Esophagus squamous epithelium (tissue), 5 donors: ENCODE data around the gene PGS1. TPM values are rescaled to one million over a fixed set of nuclear protein-coding genes. Genes with fewer than 3 reads are reported as not detected.

Experiments
- DNase-seq: peaks from one replicate; lab custom pipeline; 2025; lab: John Stamatoyannopoulos, UW
- H3K27ac ChIP-seq, 4 donors: fragments of 200-600 bp; sonication (generic); one replicate each; pipeline ENCODE4 v1.5.1; 2016 to 2019; ENCODE audit warnings: mild to moderate bottlenecking in 1 of 4
- H3K27me3 ChIP-seq, 4 donors: fragments of 200-600 bp; sonication (generic); 1 replicate in 3 of 4; 2 replicates in 1 of 4; pipeline versions ENCODE4 v1.5.1 to v1.6.0; 2017 to 2021; ENCODE audit warnings: antibody characterized with exemption in 1 of 4
- H3K36me3 ChIP-seq, 3 donors: fragments of 200-600 bp; sonication (generic); one replicate each; pipeline ENCODE4 v1.5.1; 2016 to 2019
- H3K4me1 ChIP-seq, 3 donors: fragments of 200-600 bp; sonication (generic); one replicate each; pipeline ENCODE4 v1.5.1; 2017 to 2019
- H3K4me3 ChIP-seq, 4 donors: fragments of 200-600 bp; sonication (generic); 1 replicate in 3 of 4; 2 replicates in 1 of 4; pipeline ENCODE4 v1.5.1; 2016 to 2019; ENCODE audit warnings: mild to moderate bottlenecking in 2 of 4, moderate library complexity in 1 of 4
- H3K9me3 ChIP-seq, 3 donors: fragments of 200-600 bp; sonication (generic); one replicate each; pipeline ENCODE4 v1.5.1; 2016 to 2019
- POLR2A ChIP-seq, 4 donors: fragments of 450-650 bp; IDR thresholded peaks; one replicate each; pipeline ENCODE4 v1.6.1; 2017; ENCODE audit warnings: antibody characterized with exemption in 4 of 4, mild to moderate bottlenecking in 4 of 4, moderate library complexity in 3 of 4
- WGBS, 2 donors: methylation state at CpG; one replicate each; pipeline ENCODE4 v1.1.5; 2018; 5-methylcytosine and 5-hydroxymethylcytosine counted together
- intact Hi-C: fragments of 100-400 bp; cut with DNase I; formaldehyde crosslinking; loops from one replicate; pipeline ENCODE4 v1.15.0; 2022
- total RNA-seq, 4 donors: library from RNA; depleted of rRNA; stranded (reverse); fragments of >200 nt; gene quantifications; one replicate each; pipeline ENCODE4 v1.1.0, GENCODE V29; 2016
- TF ChIP-seq, protein P1 (sequence below), 6 experiments: fragments of 450-650 bp in 4 of 6; fragments of 200-600 bp in 2 of 6; sonication (generic) in 2 of 6; IDR thresholded peaks; one replicate each; pipeline ENCODE4 v1.5.1; 2016 to 2019; ENCODE audit warnings: antibody characterized with exemption in 6 of 6, mild to moderate bottlenecking in 4 of 6, moderate library complexity in 4 of 6
- donor health status: DM: yes; HTN: yes; CAD: no.

PGS1 gene
- total RNA-seq, 4 donors from 2014 or later = 18.6 to 32.4 (median 23.0) TPM

DNA sequence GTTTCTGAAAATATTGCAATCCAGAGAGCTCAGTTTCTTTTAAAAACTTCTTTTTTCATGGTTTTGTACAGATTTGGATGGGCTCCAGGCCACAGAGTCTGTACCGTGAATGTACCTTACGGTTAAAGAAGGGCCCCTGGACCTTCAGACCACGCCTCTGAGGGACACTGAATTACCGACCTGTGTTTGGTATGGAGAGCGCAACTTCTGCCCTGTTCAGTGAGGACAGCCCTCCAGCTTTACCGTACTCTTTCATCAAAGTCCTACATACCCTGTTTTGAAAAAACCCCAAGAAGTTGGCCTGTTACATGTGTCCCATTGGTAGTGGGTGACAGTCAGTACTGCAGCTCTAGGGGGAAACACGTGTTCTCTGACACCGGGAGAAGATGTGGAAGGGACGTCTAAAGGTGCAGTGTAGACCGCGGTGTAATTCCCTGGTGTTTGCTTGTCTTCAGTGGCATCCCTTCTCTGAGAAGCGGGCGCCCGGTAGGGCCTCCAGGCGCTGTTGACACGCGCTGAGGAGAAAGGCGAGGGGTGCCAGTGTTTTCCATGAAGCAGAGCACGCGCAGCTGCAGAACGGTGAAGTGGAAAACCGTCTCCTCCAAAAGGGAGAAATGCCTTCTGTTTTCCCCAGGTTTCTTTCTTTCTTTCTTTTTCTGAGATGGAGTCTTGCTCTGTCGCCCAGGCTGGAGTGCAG lies 6.2 kb downstream of the PGS1 start:
- H3K4me1 ChIP-seq = peaks cover 49 to 97% (median 83%) of the 10 kb centered on the region in 3 donors

DNA sequence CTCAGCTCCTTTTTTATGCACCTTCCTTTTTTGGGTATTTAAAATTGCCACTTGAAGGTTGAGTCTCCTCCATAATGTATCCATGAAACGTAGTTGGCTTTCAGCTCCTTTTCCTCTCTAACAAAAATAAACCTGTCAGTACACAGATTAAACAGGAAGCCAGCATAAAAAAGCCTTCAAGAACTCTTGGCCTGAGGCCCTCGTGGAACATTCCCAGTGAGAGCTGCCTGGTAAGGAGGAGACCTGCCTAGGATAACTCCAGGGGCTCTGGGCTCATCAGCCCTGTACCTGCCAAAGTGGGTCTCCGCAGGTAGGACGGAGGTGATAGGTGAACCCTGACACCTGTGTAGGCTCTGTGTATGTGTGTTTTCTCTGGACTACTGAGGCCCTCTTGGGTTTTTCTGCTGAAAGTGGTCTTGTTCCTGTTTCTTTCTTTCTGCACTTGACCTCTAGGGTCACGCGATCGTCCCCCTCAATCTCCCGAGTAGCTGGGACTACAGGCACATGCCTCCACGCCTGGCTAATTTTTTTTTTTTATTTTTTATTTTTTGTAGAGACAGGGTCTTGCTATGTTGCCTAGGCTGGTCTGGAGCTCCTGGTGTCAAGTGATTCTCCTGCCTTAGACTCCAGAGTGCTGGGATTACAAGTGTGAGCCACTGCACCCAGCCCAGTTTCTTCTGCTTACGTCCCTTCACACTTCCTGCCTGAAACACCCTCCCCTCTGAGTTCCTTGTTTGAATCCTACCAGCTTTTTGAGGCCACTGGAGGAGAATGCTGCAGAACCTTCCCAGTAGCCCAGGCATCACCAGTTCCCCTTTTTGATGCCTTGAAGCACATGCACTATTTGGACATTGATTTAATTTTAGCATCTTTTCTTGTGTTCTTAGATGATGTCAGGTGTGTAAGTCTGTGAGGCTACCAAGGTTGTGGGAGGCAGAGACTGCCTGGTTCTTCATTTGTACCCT lies 9.8 kb downstream of the PGS1 start:
- no peaks in the 10 kb centered on the region for H3K9me3 ChIP-seq
- DNase-seq = no peak
- TF ChIP-seq, protein P1, sequence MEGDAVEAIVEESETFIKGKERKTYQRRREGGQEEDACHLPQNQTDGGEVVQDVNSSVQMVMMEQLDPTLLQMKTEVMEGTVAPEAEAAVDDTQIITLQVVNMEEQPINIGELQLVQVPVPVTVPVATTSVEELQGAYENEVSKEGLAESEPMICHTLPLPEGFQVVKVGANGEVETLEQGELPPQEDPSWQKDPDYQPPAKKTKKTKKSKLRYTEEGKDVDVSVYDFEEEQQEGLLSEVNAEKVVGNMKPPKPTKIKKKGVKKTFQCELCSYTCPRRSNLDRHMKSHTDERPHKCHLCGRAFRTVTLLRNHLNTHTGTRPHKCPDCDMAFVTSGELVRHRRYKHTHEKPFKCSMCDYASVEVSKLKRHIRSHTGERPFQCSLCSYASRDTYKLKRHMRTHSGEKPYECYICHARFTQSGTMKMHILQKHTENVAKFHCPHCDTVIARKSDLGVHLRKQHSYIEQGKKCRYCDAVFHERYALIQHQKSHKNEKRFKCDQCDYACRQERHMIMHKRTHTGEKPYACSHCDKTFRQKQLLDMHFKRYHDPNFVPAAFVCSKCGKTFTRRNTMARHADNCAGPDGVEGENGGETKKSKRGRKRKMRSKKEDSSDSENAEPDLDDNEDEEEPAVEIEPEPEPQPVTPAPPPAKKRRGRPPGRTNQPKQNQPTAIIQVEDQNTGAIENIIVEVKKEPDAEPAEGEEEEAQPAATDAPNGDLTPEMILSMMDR (IDR thresholded peaks at IDR 0.05) = no peak
- peak in 1 of 4 donors; percentile 24 for TF ChIP-seq POLR2A (IDR thresholded peaks at IDR 0.05)
- WGBS, 2 donors = 26 to 31% methylated on average over 10 of the region's 10 CpGs
- intact Hi-C loops = no loop called here
- peak overlapping the region; percentile 16 to 96 (median 66) for H3K27ac ChIP-seq
- H3K27me3 ChIP-seq = no peaks in the 10 kb centered on the region
- peaks cover 37 to 95% (median 77%) of the 10 kb centered on the region in 3 donors for H3K4me1 ChIP-seq
- no peak overlapping the region for H3K4me3 ChIP-seq
- peaks cover 0 to 2% (median 0%) of the 10 kb centered on the region in 3 donors for H3K36me3 ChIP-seq

More for the DNA sequence above, 6.2 kb downstream of the PGS1 start:
- Histone ChIP-seq H3K4me3 (peak overlapping the region in 1 of 4 donors; percentile 19), H3K36me3 (no peaks in the 10 kb centered on the region), H3K9me3 (no peaks in the 10 kb centered on the region), H3K27ac (peak overlapping the region; percentile 64 to 96 (median 85)), H3K27me3 (no peaks in the 10 kb centered on the region)
- intact Hi-C loops = no loop called here
- DNase-seq = no peak
- TF ChIP-seq POLR2A (IDR thresholded peaks at IDR 0.05) = no peak
- TF ChIP-seq, protein P1 (IDR thresholded peaks at IDR 0.05) = no peak
- 61% methylated on average over 19 to 23 of the region's 23 CpGs for WGBS, 2 donors

DNA sequence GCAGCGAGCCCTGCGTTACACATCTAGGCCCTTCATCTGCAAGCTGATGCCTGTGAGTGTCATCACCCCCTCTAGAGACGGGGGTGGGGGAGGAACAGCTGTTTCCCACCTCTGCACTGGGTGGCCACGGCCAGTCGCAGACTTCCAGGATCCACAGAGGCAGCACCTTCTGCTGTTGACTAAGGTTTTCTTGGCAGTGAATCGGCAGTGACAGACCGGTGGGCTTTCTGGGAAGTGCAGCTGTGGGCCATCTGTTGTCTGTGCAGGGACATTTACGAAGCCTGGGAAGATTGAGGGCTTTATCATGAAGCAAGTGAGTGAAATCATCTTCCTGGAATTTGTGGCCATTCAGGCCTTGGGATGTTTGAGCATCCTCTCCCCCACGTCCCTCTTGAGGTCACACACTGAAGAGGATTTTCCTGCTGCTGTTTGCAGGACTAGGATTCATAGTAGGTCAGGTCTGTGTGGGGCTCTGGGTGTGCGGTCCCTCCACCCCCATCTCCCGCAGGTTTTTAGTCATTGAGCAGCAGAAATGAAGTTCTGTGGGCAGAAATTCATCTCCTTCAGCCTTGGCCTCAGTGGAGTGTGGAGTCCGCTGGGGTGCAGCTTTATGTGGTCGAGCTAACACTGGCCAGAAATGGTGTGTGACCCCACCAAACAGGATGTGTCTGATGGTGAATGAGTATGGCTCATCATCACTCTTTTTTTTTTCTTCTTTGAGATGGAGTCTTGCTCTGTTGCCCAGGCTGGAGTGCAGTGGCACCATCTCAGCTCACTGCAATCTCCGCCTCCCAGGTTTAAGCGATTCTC lies 12.0 kb downstream of the PGS1 start:
- H3K27me3 ChIP-seq = no peaks in the 10 kb centered on the region
- peaks cover 0 to 20% (median 3%) of the 10 kb centered on the region in 3 donors for H3K36me3 ChIP-seq
- H3K4me3 ChIP-seq = no peak overlapping the region
- H3K4me1 ChIP-seq = peaks cover 19 to 95% (median 67%) of the 10 kb centered on the region in 3 donors
- intact Hi-C loops = no loop called here
- H3K9me3 ChIP-seq = no peaks in the 10 kb centered on the region
- DNase-seq = no peak
- peak overlapping the region in 2 of 4 donors; percentile 25 to 51 for H3K27ac ChIP-seq
- TF ChIP-seq, protein P1 (IDR thresholded peaks at IDR 0.05) = peak in 2 of 6 experiments; percentile 11 to 12
- no peak for TF ChIP-seq POLR2A (IDR thresholded peaks at IDR 0.05)
- WGBS, 2 donors = 80 to 83% methylated on average over 3 to 5 of the region's 15 CpGs

DNA sequence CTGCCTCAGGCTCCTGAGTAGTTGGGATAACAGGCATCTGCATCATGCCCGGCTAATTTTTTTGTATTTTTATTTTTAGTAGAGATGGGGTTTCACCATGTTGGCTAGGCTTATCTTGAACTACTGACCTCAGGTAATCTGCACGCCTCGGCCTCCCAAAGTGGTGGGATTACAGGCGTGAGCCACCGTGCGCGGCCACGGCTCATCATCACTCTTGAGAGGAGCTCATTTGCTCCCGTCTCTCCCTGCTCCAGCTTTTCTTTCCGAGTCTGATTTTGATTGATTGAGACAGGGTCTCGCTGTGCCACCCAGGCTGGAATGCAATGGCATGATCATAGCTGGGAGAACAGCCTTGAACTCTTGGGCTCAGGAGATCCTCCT lies 12.6 kb downstream of the PGS1 start:
- no peak for DNase-seq
- H3K36me3 ChIP-seq = peaks cover under 1 to 26% (median 3%) of the 10 kb centered on the region in 3 donors
- no peak overlapping the region for H3K4me3 ChIP-seq
- H3K27ac ChIP-seq = peak overlapping the region in 1 of 4 donors; percentile 36
- H3K4me1 ChIP-seq = peaks cover 14 to 90% (median 61%) of the 10 kb centered on the region in 3 donors
- no peaks in the 10 kb centered on the region for H3K9me3 ChIP-seq
- intact Hi-C loops = no loop called here
- no peaks in the 10 kb centered on the region for H3K27me3 ChIP-seq
- 92 to 95% methylated on average over 10 to 11 of the region's 11 CpGs for WGBS, 2 donors
- TF ChIP-seq, protein P1 (IDR thresholded peaks at IDR 0.05) = no peak
- no peak for TF ChIP-seq POLR2A (IDR thresholded peaks at IDR 0.05)
